WTC11 (cell line): ENCODE data around the gene DGKH.

Experiments
- TF ChIP-seq, protein P1 (sequence below): sonication (generic); formaldehyde crosslinking; IDR thresholded peaks from 2 replicates; pipeline ENCODE4 v1.8.1; 2022; ENCODE audit warnings: low read depth, missing genetic modification reagents, borderline replicate concordance
- TF ChIP-seq, protein P2 (sequence below): sonication (generic); formaldehyde crosslinking; IDR thresholded peaks from 2 replicates; pipeline ENCODE4 v1.8.1; 2023; ENCODE audit warnings: mild to moderate bottlenecking, missing genetic modification reagents, moderate library complexity
- TF ChIP-seq, protein P3 (sequence below): fragments of 200-600 bp; IDR thresholded peaks from 2 replicates; pipeline ENCODE4 v1.8.0; 2022; ENCODE audit warnings: antibody characterized with exemption

DNA sequence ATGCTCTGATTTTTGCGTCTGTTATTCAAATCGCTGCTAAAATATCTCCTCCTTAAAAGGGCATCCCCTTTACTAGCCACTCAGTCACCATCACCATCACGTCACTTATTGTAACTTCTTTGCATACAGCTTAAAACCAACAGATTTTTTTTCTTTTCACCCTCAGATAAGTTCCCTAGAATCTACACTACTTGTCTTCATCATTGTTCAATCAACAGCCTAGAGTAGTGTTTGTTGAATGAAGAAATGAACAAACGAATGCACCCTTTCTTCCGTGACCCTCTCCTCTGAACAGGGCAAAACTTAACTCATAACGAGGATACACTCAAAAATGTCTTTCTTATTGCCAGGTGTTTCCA, 222.4 kb downstream of the DGKH start:
- TF ChIP-seq, protein P1, sequence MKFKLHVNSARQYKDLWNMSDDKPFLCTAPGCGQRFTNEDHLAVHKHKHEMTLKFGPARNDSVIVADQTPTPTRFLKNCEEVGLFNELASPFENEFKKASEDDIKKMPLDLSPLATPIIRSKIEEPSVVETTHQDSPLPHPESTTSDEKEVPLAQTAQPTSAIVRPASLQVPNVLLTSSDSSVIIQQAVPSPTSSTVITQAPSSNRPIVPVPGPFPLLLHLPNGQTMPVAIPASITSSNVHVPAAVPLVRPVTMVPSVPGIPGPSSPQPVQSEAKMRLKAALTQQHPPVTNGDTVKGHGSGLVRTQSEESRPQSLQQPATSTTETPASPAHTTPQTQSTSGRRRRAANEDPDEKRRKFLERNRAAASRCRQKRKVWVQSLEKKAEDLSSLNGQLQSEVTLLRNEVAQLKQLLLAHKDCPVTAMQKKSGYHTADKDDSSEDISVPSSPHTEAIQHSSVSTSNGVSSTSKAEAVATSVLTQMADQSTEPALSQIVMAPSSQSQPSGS (CRISPR knock-in tag) = no peak
- TF ChIP-seq, protein P2, sequence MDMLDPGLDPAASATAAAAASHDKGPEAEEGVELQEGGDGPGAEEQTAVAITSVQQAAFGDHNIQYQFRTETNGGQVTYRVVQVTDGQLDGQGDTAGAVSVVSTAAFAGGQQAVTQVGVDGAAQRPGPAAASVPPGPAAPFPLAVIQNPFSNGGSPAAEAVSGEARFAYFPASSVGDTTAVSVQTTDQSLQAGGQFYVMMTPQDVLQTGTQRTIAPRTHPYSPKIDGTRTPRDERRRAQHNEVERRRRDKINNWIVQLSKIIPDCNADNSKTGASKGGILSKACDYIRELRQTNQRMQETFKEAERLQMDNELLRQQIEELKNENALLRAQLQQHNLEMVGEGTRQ (CRISPR knock-in tag) = no peak
- TF ChIP-seq, protein P3, sequence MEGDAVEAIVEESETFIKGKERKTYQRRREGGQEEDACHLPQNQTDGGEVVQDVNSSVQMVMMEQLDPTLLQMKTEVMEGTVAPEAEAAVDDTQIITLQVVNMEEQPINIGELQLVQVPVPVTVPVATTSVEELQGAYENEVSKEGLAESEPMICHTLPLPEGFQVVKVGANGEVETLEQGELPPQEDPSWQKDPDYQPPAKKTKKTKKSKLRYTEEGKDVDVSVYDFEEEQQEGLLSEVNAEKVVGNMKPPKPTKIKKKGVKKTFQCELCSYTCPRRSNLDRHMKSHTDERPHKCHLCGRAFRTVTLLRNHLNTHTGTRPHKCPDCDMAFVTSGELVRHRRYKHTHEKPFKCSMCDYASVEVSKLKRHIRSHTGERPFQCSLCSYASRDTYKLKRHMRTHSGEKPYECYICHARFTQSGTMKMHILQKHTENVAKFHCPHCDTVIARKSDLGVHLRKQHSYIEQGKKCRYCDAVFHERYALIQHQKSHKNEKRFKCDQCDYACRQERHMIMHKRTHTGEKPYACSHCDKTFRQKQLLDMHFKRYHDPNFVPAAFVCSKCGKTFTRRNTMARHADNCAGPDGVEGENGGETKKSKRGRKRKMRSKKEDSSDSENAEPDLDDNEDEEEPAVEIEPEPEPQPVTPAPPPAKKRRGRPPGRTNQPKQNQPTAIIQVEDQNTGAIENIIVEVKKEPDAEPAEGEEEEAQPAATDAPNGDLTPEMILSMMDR = no peak
